ENCODE data around the gene MUC20. TPM values are rescaled to one million over a fixed set of nuclear protein-coding genes. Genes with fewer than 3 reads are reported as not detected.

MUC20 gene
- total RNA-seq, 1 donor from 2014 or later = not detected

GRCh38 chr3:195699860-195700259 lies 20.9 kb upstream of the MUC20 start:
- H3K9me3 ChIP-seq (ENCODE audit: insufficient read depth, low read depth, low read length) = no peaks in the 10 kb centered on the region
- peaks cover 14% of the 10 kb centered on the region for H3K4me1 ChIP-seq (ENCODE audit: insufficient read depth, low read length)
- no peak for TF ChIP-seq EZH2 (IDR thresholded peaks at IDR 0.05; ENCODE audit: insufficient read depth, low read length)
- no peak for TF ChIP-seq CTCF (IDR thresholded peaks at IDR 0.05; ENCODE audit: insufficient read depth, low read depth, low read length)
- no peak overlapping the region for H3K9ac ChIP-seq (ENCODE audit: low read length)
- H3K4me3 ChIP-seq (ENCODE audit: insufficient read depth, low read depth, low read length) = no peak overlapping the region
- Mint-ChIP-seq H3K4me3 (ENCODE audit: unreplicated experiment) (no peak overlapping the region), H3K4me1 (ENCODE audit: low read depth, unreplicated experiment) (peaks cover 14% of the 10 kb centered on the region), H3K27me3 (ENCODE audit: low read depth, unreplicated experiment) (peaks cover 8% of the 10 kb centered on the region), H3K27ac (ENCODE audit: unreplicated experiment) (no peak overlapping the region), H3K9me3 (ENCODE audit: unreplicated experiment) (no peaks in the 10 kb centered on the region), H3K36me3 (ENCODE audit: low read depth, unreplicated experiment) (peaks cover 5% of the 10 kb centered on the region)
- DNase-seq (ENCODE audit: low read depth) (no peak), FAIRE-seq (no peak)
- no peak overlapping the region for H3K4me2 ChIP-seq (ENCODE audit: low read length)
- H3K36me3 ChIP-seq (ENCODE audit: insufficient read depth, low read length) = no peaks in the 10 kb centered on the region
- no peak overlapping the region for H2AFZ ChIP-seq (ENCODE audit: low read depth, low read length)
- H3K27me3 ChIP-seq (ENCODE audit: insufficient read depth, low read length) = no peaks in the 10 kb centered on the region
- no peak overlapping the region for H3K27ac ChIP-seq (ENCODE audit: low read depth, low read length)
- peaks cover 10% of the 10 kb centered on the region for H4K20me1 ChIP-seq (ENCODE audit: insufficient read depth, low read length)
- H3K79me2 ChIP-seq (ENCODE audit: insufficient read depth, low read length) = no peaks in the 10 kb centered on the region

GRCh38 chr3:195700319-195700718 lies 20.5 kb upstream of the MUC20 start:
- Histone ChIP-seq H3K9ac (ENCODE audit: low read length) (no peak overlapping the region), H3K27ac (ENCODE audit: low read depth, low read length) (no peak overlapping the region), H3K27me3 (ENCODE audit: insufficient read depth, low read length) (no peaks in the 10 kb centered on the region), H3K4me3 (ENCODE audit: insufficient read depth, low read depth, low read length) (no peak overlapping the region), H4K20me1 (ENCODE audit: insufficient read depth, low read length) (peaks cover 10% of the 10 kb centered on the region), H3K79me2 (ENCODE audit: insufficient read depth, low read length) (no peaks in the 10 kb centered on the region), H3K9me3 (ENCODE audit: insufficient read depth, low read depth, low read length) (no peaks in the 10 kb centered on the region), H3K36me3 (ENCODE audit: insufficient read depth, low read length) (no peaks in the 10 kb centered on the region), H3K4me1 (ENCODE audit: insufficient read depth, low read length) (peaks cover 14% of the 10 kb centered on the region), H2AFZ (ENCODE audit: low read depth, low read length) (no peak overlapping the region), H3K4me2 (ENCODE audit: low read length) (no peak overlapping the region)
- peaks cover 14% of the 10 kb centered on the region for H3K4me1 Mint-ChIP-seq (ENCODE audit: low read depth, unreplicated experiment)
- H3K4me3 Mint-ChIP-seq (ENCODE audit: unreplicated experiment) = no peak overlapping the region
- DNase-seq (ENCODE audit: low read depth) = no peak
- no peak overlapping the region for H3K27ac Mint-ChIP-seq (ENCODE audit: unreplicated experiment)
- peaks cover 5% of the 10 kb centered on the region for H3K36me3 Mint-ChIP-seq (ENCODE audit: low read depth, unreplicated experiment)
- TF ChIP-seq EZH2 (IDR thresholded peaks at IDR 0.05; ENCODE audit: insufficient read depth, low read length) (no peak), CTCF (IDR thresholded peaks at IDR 0.05; ENCODE audit: insufficient read depth, low read depth, low read length) (no peak)
- H3K9me3 Mint-ChIP-seq (ENCODE audit: unreplicated experiment) = no peaks in the 10 kb centered on the region
- H3K27me3 Mint-ChIP-seq (ENCODE audit: low read depth, unreplicated experiment) = peaks cover 12% of the 10 kb centered on the region
- no peak for FAIRE-seq

GRCh38 chr3:195701042-195701915 lies 19.5 kb upstream of the MUC20 start:
- no peak overlapping the region for H2AFZ ChIP-seq (ENCODE audit: low read depth, low read length)
- peaks cover 10% of the 10 kb centered on the region for H4K20me1 ChIP-seq (ENCODE audit: insufficient read depth, low read length)
- H3K4me1 ChIP-seq (ENCODE audit: insufficient read depth, low read length) = peaks cover 14% of the 10 kb centered on the region
- no peak overlapping the region for H3K4me2 ChIP-seq (ENCODE audit: low read length)
- no peak overlapping the region for H3K4me3 ChIP-seq (ENCODE audit: insufficient read depth, low read depth, low read length)
- TF ChIP-seq CTCF (IDR thresholded peaks at IDR 0.05; ENCODE audit: insufficient read depth, low read depth, low read length) (no peak), EZH2 (IDR thresholded peaks at IDR 0.05; ENCODE audit: insufficient read depth, low read length) (no peak)
- H3K9ac ChIP-seq (ENCODE audit: low read length) = no peak overlapping the region
- H3K27me3 ChIP-seq (ENCODE audit: insufficient read depth, low read length) = no peaks in the 10 kb centered on the region
- no peak overlapping the region for H3K27ac ChIP-seq (ENCODE audit: low read depth, low read length)
- DNase-seq (ENCODE audit: low read depth) (no peak), FAIRE-seq (no peak)
- H3K36me3 Mint-ChIP-seq (ENCODE audit: low read depth, unreplicated experiment) = peaks cover 5% of the 10 kb centered on the region
- H3K9me3 Mint-ChIP-seq (ENCODE audit: unreplicated experiment) = no peaks in the 10 kb centered on the region
- H3K4me3 Mint-ChIP-seq (ENCODE audit: unreplicated experiment) = peak overlapping the region; percentile 22
- no peaks in the 10 kb centered on the region for H3K9me3 ChIP-seq (ENCODE audit: insufficient read depth, low read depth, low read length)
- H3K36me3 ChIP-seq (ENCODE audit: insufficient read depth, low read length) = no peaks in the 10 kb centered on the region
- no peak overlapping the region for H3K27ac Mint-ChIP-seq (ENCODE audit: unreplicated experiment)
- peaks cover 14% of the 10 kb centered on the region for H3K4me1 Mint-ChIP-seq (ENCODE audit: low read depth, unreplicated experiment)
- H3K79me2 ChIP-seq (ENCODE audit: insufficient read depth, low read length) = no peaks in the 10 kb centered on the region
- peaks cover 16% of the 10 kb centered on the region for H3K27me3 Mint-ChIP-seq (ENCODE audit: low read depth, unreplicated experiment)
